ENCODE measurements around the gene GDF15. TPM values are rescaled to one million over a fixed set of nuclear protein-coding genes. Genes with fewer than 3 reads are reported as not detected.

The GDF15 gene
- polyA plus RNA-seq, 3 donors: 0.36 TPM; not detected in 2

GRCh38 chr19:18424890-18425514 lies 39.0 kb downstream of the GDF15 start:
- Mint-ChIP-seq H3K9me3 (peaks cover 0 to under 1% (median 0%) of the 10 kb centered on the region in 7 donors), H3K4me3 (no peak overlapping the region), H3K27ac (peak overlapping the region in 1 of 7 donors; percentile 54), H3K4me1 (peaks cover 45% of the 10 kb centered on the region), H3K27me3 (ENCODE audit: low read depth in 3 of 3) (peaks cover 0 to 6% (median 2%) of the 10 kb centered on the region in 3 donors), H3K36me3 (peaks cover 7 to 30% of the 10 kb centered on the region in 2 donors)
- Histone ChIP-seq H3K4me1 (ENCODE audit: control insufficient read depth in 1 of 2, insufficient read depth in 2 of 2, low read length in 2 of 2) (peaks cover 35 to 47% of the 10 kb centered on the region in 2 donors), H2AFZ (ENCODE audit: insufficient read depth, low read depth, low read length, poor library complexity, severe bottlenecking) (no peak overlapping the region), H3K27me3 (ENCODE audit: control insufficient read depth in 2 of 2, insufficient read depth in 2 of 2, low read length in 2 of 2) (no peaks in the 10 kb centered on the region), H3K27ac (ENCODE audit: low read depth in 1 of 2, low read length in 2 of 2) (no peak overlapping the region), H3K36me3 (replicated peaks in 1 of 2; ENCODE audit: control insufficient read depth in 1 of 2, insufficient read depth in 2 of 2, low read length in 2 of 2) (no peaks in the 10 kb centered on the region), H4K20me1 (ENCODE audit: insufficient read depth, low read length) (peaks cover 100% of the 10 kb centered on the region), H3K4me3 (replicated peaks in 1 of 3; ENCODE audit: low read depth in 2 of 3, low read length in 3 of 3) (no peak overlapping the region), H3K4me2 (replicated peaks; ENCODE audit: extremely low read depth, low read length, poor library complexity, severe bottlenecking) (no peak overlapping the region), H3K79me2 (ENCODE audit: insufficient read depth, low read length) (peaks cover 54% of the 10 kb centered on the region), H3K9me3 (replicated peaks in 1 of 2; ENCODE audit: control insufficient read depth in 1 of 2, insufficient read depth in 1 of 2, low read length in 2 of 2) (no peaks in the 10 kb centered on the region), H3K9ac (ENCODE audit: insufficient read depth, low read length, poor library complexity, severe bottlenecking) (no peak overlapping the region)
- intact Hi-C loops (cut with micrococcal nuclease): no loop called here
- TF ChIP-seq CTCF (IDR thresholded peaks at IDR 0.05): no peak
- no peak for DNase-seq
- WGBS (ENCODE audit: insufficient coverage): 97% methylated on average over 10 of the region's 17 CpGs

GRCh38 chr19:18425515-18426415 lies 39.8 kb downstream of the GDF15 start:
- no peak for TF ChIP-seq CTCF (IDR thresholded peaks at IDR 0.05)
- H3K4me2 ChIP-seq (replicated peaks; ENCODE audit: extremely low read depth, low read length, poor library complexity, severe bottlenecking): no peak overlapping the region

More at GRCh38 chr19:18425515-18426415, 39.8 kb downstream of the GDF15 start:
- no peaks in the 10 kb centered on the region for H3K36me3 ChIP-seq (replicated peaks in 1 of 2; ENCODE audit: control insufficient read depth in 1 of 2, insufficient read depth in 2 of 2, low read length in 2 of 2)
- H3K36me3 Mint-ChIP-seq: peaks cover 8 to 36% of the 10 kb centered on the region in 2 donors
- H3K27ac ChIP-seq (ENCODE audit: low read depth in 1 of 2, low read length in 2 of 2): no peak overlapping the region
- H3K9me3 Mint-ChIP-seq: no peaks in the 10 kb centered on the region
- peaks cover 0 to 6% (median 2%) of the 10 kb centered on the region in 3 donors for H3K27me3 Mint-ChIP-seq (ENCODE audit: low read depth in 3 of 3)
- peak overlapping the region in 3 of 7 donors; percentile 16 to 67 (median 54) for H3K27ac Mint-ChIP-seq
- DNase-seq: no peak
- peaks cover 40% of the 10 kb centered on the region for H3K4me1 Mint-ChIP-seq
- no peaks in the 10 kb centered on the region for H3K9me3 ChIP-seq (replicated peaks in 1 of 2; ENCODE audit: control insufficient read depth in 1 of 2, insufficient read depth in 1 of 2, low read length in 2 of 2)
- peaks cover 100% of the 10 kb centered on the region for H4K20me1 ChIP-seq (ENCODE audit: insufficient read depth, low read length)
- H3K79me2 ChIP-seq (ENCODE audit: insufficient read depth, low read length): peaks cover 51% of the 10 kb centered on the region
- no peak overlapping the region for H3K4me3 Mint-ChIP-seq
- H3K27me3 ChIP-seq (ENCODE audit: control insufficient read depth in 2 of 2, insufficient read depth in 2 of 2, low read length in 2 of 2): no peaks in the 10 kb centered on the region
- H3K4me1 ChIP-seq (ENCODE audit: control insufficient read depth in 1 of 2, insufficient read depth in 2 of 2, low read length in 2 of 2): peaks cover 27 to 41% of the 10 kb centered on the region in 2 donors
- intact Hi-C loops (cut with micrococcal nuclease): no loop called here
- no peak overlapping the region for H3K9ac ChIP-seq (ENCODE audit: insufficient read depth, low read length, poor library complexity, severe bottlenecking)
- no peak overlapping the region for H2AFZ ChIP-seq (ENCODE audit: insufficient read depth, low read depth, low read length, poor library complexity, severe bottlenecking)
- H3K4me3 ChIP-seq (replicated peaks in 1 of 3; ENCODE audit: low read depth in 2 of 3, low read length in 3 of 3): no peak overlapping the region
- 67% methylated on average over 9 of the region's 18 CpGs for WGBS (ENCODE audit: insufficient coverage)

All from CD14-positive monocyte (primary cell).